ENCODE data around the gene MEI1.

- TF ChIP-seq POLR2A (IDR thresholded peaks at IDR 0.05) (no peak), CTCF (IDR thresholded peaks at IDR 0.05 in 4 of 5, conservative IDR thresholded peaks at IDR 0.05 in 1 of 5) (no peak)
Observed at GRCh38 chr22:41695211-41695610, 4.1 kb upstream of the MEI1 start.

Data from gastrocnemius medialis (tissue), 4 donors.